Natural killer cell (primary cell): ENCODE data around the gene DIAPH3. TPM values are rescaled to one million over a fixed set of nuclear protein-coding genes. Genes with fewer than 3 reads are reported as not detected.

Source experiments
- ATAC-seq, 3 donors: fragments of 150-1000 bp in 2 of 3; fragments of 200-7000 bp in 1 of 3; cut with Tn5 transposase; 1 replicate in 1 of 3; 2 replicates in 2 of 3; pipeline ENCODE4 v1.10.0; 2021; ENCODE audit warnings: mild to moderate bottlenecking in 2 of 3, moderate library complexity in 2 of 3
- DNase-seq, 2 donors: peaks; one replicate each; pipeline versions ENCODE4 v3.0.0 to v3.0.0-alpha.2; 2013 to 2021; ENCODE audit warnings: mixed read lengths in 1 of 2
- H3K27ac ChIP-seq: one replicate; pipeline ENCODE4 v1.5.1; 2013; ENCODE audit warnings: mild to moderate bottlenecking, low read length
- H3K27me3 ChIP-seq: one replicate; pipeline ENCODE4 v1.6.1; 2013; ENCODE audit warnings: low read length; ENCODE audit not compliant: control insufficient read depth, insufficient read depth
- H3K36me3 ChIP-seq: one replicate; pipeline ENCODE4 v1.6.1; 2013; ENCODE audit warnings: low read length; ENCODE audit not compliant: control insufficient read depth, insufficient read depth
- H3K4me1 ChIP-seq: one replicate; pipeline ENCODE4 v1.6.1; 2013; ENCODE audit warnings: low read length; ENCODE audit not compliant: control insufficient read depth, insufficient read depth
- H3K4me3 ChIP-seq: one replicate; pipeline ENCODE4 v1.5.1; 2013; ENCODE audit warnings: low read length
- H3K9me3 ChIP-seq: one replicate; pipeline ENCODE4 v1.6.1; 2013; ENCODE audit warnings: low read length; ENCODE audit not compliant: control insufficient read depth, insufficient read depth
- H3K27ac Mint-ChIP-seq, 2 donors: one replicate each; pipeline ENCODE4 v1.8.0; 2022; ENCODE audit warnings: mild to moderate bottlenecking in 2 of 2, mixed read lengths in 2 of 2, moderate library complexity in 1 of 2
- H3K27me3 Mint-ChIP-seq, 2 donors: one replicate each; pipeline ENCODE4 v1.8.0; 2022; ENCODE audit warnings: low read depth in 2 of 2, mixed read lengths in 2 of 2
- H3K36me3 Mint-ChIP-seq: one replicate; pipeline ENCODE4 v1.8.0; 2022; ENCODE audit warnings: mixed read lengths
- H3K4me1 Mint-ChIP-seq, 2 donors: one replicate each; pipeline ENCODE4 v1.8.0; 2022; ENCODE audit warnings: mixed read lengths in 2 of 2
- H3K4me3 Mint-ChIP-seq: one replicate; pipeline ENCODE4 v1.8.0; 2022; ENCODE audit warnings: mild to moderate bottlenecking, moderate library complexity, mixed read lengths
- H3K9me3 Mint-ChIP-seq, 2 donors: one replicate each; pipeline ENCODE4 v1.8.0; 2022; ENCODE audit warnings: mixed read lengths in 2 of 2
- CTCF ChIP-seq: fragments of 200-600 bp; IDR thresholded peaks from one replicate; pipeline ENCODE4 v1.8.0; 2022; ENCODE audit warnings: antibody characterized with exemption
- WGBS: methylation state at CpG from one replicate; pipeline ENCODE4 v1.1.7; 2013; ENCODE audit warnings: missing lambda C conversion rate; ENCODE audit not compliant: insufficient coverage; 5-methylcytosine and 5-hydroxymethylcytosine counted together
- intact Hi-C: fragments of 100-400 bp; cut with micrococcal nuclease; formaldehyde crosslinking; loops from one replicate; pipeline ENCODE4 v1.14.2; 2022
- total RNA-seq, 4 donors: library from RNA; stranded (reverse); fragments of 120-200 nt in 1 of 4; gene quantifications; one replicate each; pipeline versions ENCODE4 v1.2.3 to v1.2.4, GENCODE V29; 2013 to 2022

DIAPH3 gene
- total RNA-seq, 3 donors from 2014 or later (not counting 1 experiment from before 2014, with no cell fraction given), result 0.54 to 1.0 (median 0.98) TPM

- no peak for TF ChIP-seq CTCF
- DNase-seq (no peak), ATAC-seq (no peak)
- no peak overlapping the region for H3K27ac Mint-ChIP-seq
- H3K4me3 ChIP-seq, result no peak overlapping the region
- H3K9me3 Mint-ChIP-seq, result peaks cover 2 to 3% of the 10 kb centered on the region in 2 donors
- no peaks in the 10 kb centered on the region for H3K4me1 Mint-ChIP-seq
- intact Hi-C loops, result no loop called here
- H3K4me3 Mint-ChIP-seq, result no peak overlapping the region
- no peaks in the 10 kb centered on the region for H3K27me3 ChIP-seq
- no peaks in the 10 kb centered on the region for H3K36me3 ChIP-seq
- no peak overlapping the region for H3K27ac ChIP-seq
- WGBS, result 93% methylated on average over 2 of the region's 2 CpGs
- H3K36me3 Mint-ChIP-seq, result peaks cover 9% of the 10 kb centered on the region
- H3K9me3 ChIP-seq, result no peaks in the 10 kb centered on the region
- H3K27me3 Mint-ChIP-seq, result no peaks in the 10 kb centered on the region
- H3K4me1 ChIP-seq, result no peaks in the 10 kb centered on the region
These were observed 212.7 kb downstream of the DIAPH3 start for GRCh38 chr13:59951011-59951410.

GRCh38 chr13:59950266-59950665, 213.5 kb downstream of the DIAPH3 start:
- Histone ChIP-seq H3K9me3 (no peaks in the 10 kb centered on the region), H3K27ac (no peak overlapping the region), H3K36me3 (no peaks in the 10 kb centered on the region), H3K4me1 (no peaks in the 10 kb centered on the region), H3K4me3 (no peak overlapping the region), H3K27me3 (no peaks in the 10 kb centered on the region)
- no peak for TF ChIP-seq CTCF
- 79% methylated on average over 1 of the region's 2 CpGs for WGBS
- no peak overlapping the region for H3K27ac Mint-ChIP-seq
- ATAC-seq (no peak), DNase-seq (no peak)
- no peaks in the 10 kb centered on the region for H3K27me3 Mint-ChIP-seq
- peaks cover 2% of the 10 kb centered on the region for H3K36me3 Mint-ChIP-seq
- no peaks in the 10 kb centered on the region for H3K4me1 Mint-ChIP-seq
- intact Hi-C loops, result no loop called here
- no peak overlapping the region for H3K4me3 Mint-ChIP-seq
- H3K9me3 Mint-ChIP-seq, result peaks cover 0 to 3% of the 10 kb centered on the region in 2 donors

- no peaks in the 10 kb centered on the region for H3K27me3 Mint-ChIP-seq
- Histone ChIP-seq H3K4me3 (no peak overlapping the region), H3K4me1 (no peaks in the 10 kb centered on the region), H3K9me3 (no peaks in the 10 kb centered on the region), H3K27me3 (no peaks in the 10 kb centered on the region), H3K36me3 (no peaks in the 10 kb centered on the region), H3K27ac (no peak overlapping the region)
- H3K4me3 Mint-ChIP-seq, result no peak overlapping the region
- DNase-seq (no peak), ATAC-seq (no peak)
- no peaks in the 10 kb centered on the region for H3K4me1 Mint-ChIP-seq
- no peak for TF ChIP-seq CTCF
- peaks cover 0 to 3% of the 10 kb centered on the region in 2 donors for H3K9me3 Mint-ChIP-seq
- no peak overlapping the region for H3K27ac Mint-ChIP-seq
- no peaks in the 10 kb centered on the region for H3K36me3 Mint-ChIP-seq
- intact Hi-C loops, result no loop called here
These were observed 215.0 kb downstream of the DIAPH3 start for GRCh38 chr13:59948686-59949085.

GRCh38 chr13:59946944-59947343, 216.8 kb downstream of the DIAPH3 start:
- no peak for TF ChIP-seq CTCF
- no peaks in the 10 kb centered on the region for H3K36me3 Mint-ChIP-seq
- no peak for ATAC-seq

More at GRCh38 chr13:59946944-59947343, 216.8 kb downstream of the DIAPH3 start:
- no peaks in the 10 kb centered on the region for H3K27me3 ChIP-seq
- H3K27me3 Mint-ChIP-seq, result no peaks in the 10 kb centered on the region
- H3K36me3 ChIP-seq, result no peaks in the 10 kb centered on the region
- H3K9me3 ChIP-seq, result no peaks in the 10 kb centered on the region
- no peaks in the 10 kb centered on the region for H3K4me1 Mint-ChIP-seq
- no peak overlapping the region for H3K27ac Mint-ChIP-seq
- intact Hi-C loops, result no loop called here
- DNase-seq, result no peak
- H3K9me3 Mint-ChIP-seq, result no peaks in the 10 kb centered on the region
- H3K4me3 ChIP-seq, result no peak overlapping the region
- WGBS, result 97% methylated on average over 3 of the region's 4 CpGs
- H3K27ac ChIP-seq, result no peak overlapping the region
- no peak overlapping the region for H3K4me3 Mint-ChIP-seq
- H3K4me1 ChIP-seq, result no peaks in the 10 kb centered on the region
